ENCODE measurements around the gene ATXN7L3. TPM values are rescaled to one million over a fixed set of nuclear protein-coding genes. Genes with fewer than 3 reads are reported as not detected.
"Not testable (repeated sequence)": the region's sequence is repeated elsewhere in the genome, so short reads cannot be mapped to it uniquely, and the experiment has no call there.

ATXN7L3 gene
- 19.5 and 27.1 TPM in 2 replicates for total RNA-seq (2014; rRNA removed; shearing (Covaris generic))

GRCh38 chr17:44199553-44200477, at the start of gene ATXN7L3:
ATXN7L3 (minus strand) TSS chr17:44199884; CDS start chr17:44198070, 1,814 bp downstream.
- peak; percentile 95 for DNase-seq (ENCODE audit: low read depth)

- no peak for DNase-seq (ENCODE audit: low read depth)
Measured at GRCh38 chr17:44247876-44248736, 48.4 kb upstream of the ATXN7L3 start.

GRCh38 chr17:44247440-44247841, 47.8 kb upstream of the ATXN7L3 start:
- DNase-seq (ENCODE audit: low read depth) = no peak

- no peak for DNase-seq (ENCODE audit: low read depth)
Measured at GRCh38 chr17:44241106-44241624, 41.5 kb upstream of the ATXN7L3 start.

- not testable (repeated sequence) for DNase-seq (ENCODE audit: low read depth)
Measured at GRCh38 chr17:44237886-44238285, 38.2 kb upstream of the ATXN7L3 start.

- DNase-seq (ENCODE audit: low read depth) = no peak
Measured at GRCh38 chr17:44236444-44236991, 36.8 kb upstream of the ATXN7L3 start.

GRCh38 chr17:44235583-44235936, 35.9 kb upstream of the ATXN7L3 start:
- peak; percentile 8 for DNase-seq (ENCODE audit: low read depth)

- DNase-seq (ENCODE audit: low read depth) = no peak
Measured at GRCh38 chr17:44233582-44233981, 33.9 kb upstream of the ATXN7L3 start.

GRCh38 chr17:44232061-44232460, 32.4 kb upstream of the ATXN7L3 start:
- DNase-seq (ENCODE audit: low read depth) = no peak

GRCh38 chr17:44230140-44230539, 30.5 kb upstream of the ATXN7L3 start:
- DNase-seq (ENCODE audit: low read depth) = no peak

GRCh38 chr17:44229090-44229489, 29.4 kb upstream of the ATXN7L3 start:
- no peak for DNase-seq (ENCODE audit: low read depth)

GRCh38 chr17:44223541-44224071, 23.9 kb upstream of the ATXN7L3 start:
- peak; percentile 60 for DNase-seq (ENCODE audit: low read depth)

GRCh38 chr17:44222112-44222869, 22.6 kb upstream of the ATXN7L3 start:
- DNase-seq (ENCODE audit: low read depth) = peak; percentile 78

- no peak for DNase-seq (ENCODE audit: low read depth)
Measured at GRCh38 chr17:44221862-44222111, 22.1 kb upstream of the ATXN7L3 start.

- peak; percentile 82 for DNase-seq (ENCODE audit: low read depth)
Measured at GRCh38 chr17:44221084-44221861, 21.6 kb upstream of the ATXN7L3 start.

GRCh38 chr17:44220213-44221083, 20.8 kb upstream of the ATXN7L3 start:
- peak; percentile 50 for DNase-seq (ENCODE audit: low read depth)

GRCh38 chr17:44219616-44220212, 20.0 kb upstream of the ATXN7L3 start, which contains the start of gene UBTF:
UBTF (minus strand) TSS chr17:44219675; CDS start chr17:44218229, 1,446 bp downstream.
- DNase-seq (ENCODE audit: low read depth) = peak; percentile 58

GRCh38 chr17:44219108-44219615, 19.5 kb upstream of the ATXN7L3 start:
- DNase-seq (ENCODE audit: low read depth) = peak; percentile 61
